H1 (cell line): ENCODE results near the gene MRPL36.

Experiments
- CEBPB ChIP-seq: IDR thresholded peaks from 2 replicates; pipeline ENCODE4 v1.6.1; 2012; ENCODE audit warnings: low read depth, low read length
- CTCF ChIP-seq, 3 experiments: IDR thresholded peaks; 1 replicate in 2 of 3; 2 replicates in 1 of 3; pipeline versions ENCODE4 v1.5.1 to v1.6.1; 2011; ENCODE audit warnings: low read length in 3 of 3, mild to moderate bottlenecking in 3 of 3, inconsistent platforms in 2 of 3, low read depth in 1 of 3, moderate library complexity in 1 of 3; ENCODE audit not compliant: insufficient read depth in 1 of 3; ENCODE audit errors: control extremely low read depth in 1 of 3
- FOSL1 ChIP-seq: IDR thresholded peaks from 2 replicates; pipeline ENCODE4 v1.6.1; 2011; ENCODE audit warnings: mild to moderate bottlenecking, low read depth, low read length, moderate library complexity; ENCODE audit not compliant: insufficient read depth
- POLR2A ChIP-seq, 2 experiments: IDR thresholded peaks; 1 replicate in 1 of 2; 2 replicates in 1 of 2; pipeline ENCODE4 v1.6.1; 2011; ENCODE audit warnings: low read depth in 2 of 2, low read length in 2 of 2, mild to moderate bottlenecking in 2 of 2; ENCODE audit errors: control extremely low read depth in 1 of 2
- YY1 ChIP-seq: IDR thresholded peaks from 2 replicates; pipeline ENCODE4 v1.6.1; 2011; ENCODE audit warnings: low read depth, mild to moderate bottlenecking, low read length

GRCh38 chr5:1759378-1759970 lies 40.2 kb downstream of the MRPL36 start:
- TF ChIP-seq POLR2A (IDR thresholded peaks at IDR 0.05; ENCODE audit: control extremely low read depth in 1 of 2, low read depth in 2 of 2, low read length in 2 of 2), result no peak
- TF ChIP-seq CEBPB, result no peak
- no peak for TF ChIP-seq CTCF (IDR thresholded peaks at IDR 0.05; ENCODE audit: control extremely low read depth in 1 of 3, insufficient read depth in 1 of 3, low read depth in 1 of 3, low read length in 3 of 3)
- no peak for TF ChIP-seq YY1
- no peak for TF ChIP-seq FOSL1
